ENCODE measurements around the gene HS6ST1.

The HS6ST1 gene

DNA sequence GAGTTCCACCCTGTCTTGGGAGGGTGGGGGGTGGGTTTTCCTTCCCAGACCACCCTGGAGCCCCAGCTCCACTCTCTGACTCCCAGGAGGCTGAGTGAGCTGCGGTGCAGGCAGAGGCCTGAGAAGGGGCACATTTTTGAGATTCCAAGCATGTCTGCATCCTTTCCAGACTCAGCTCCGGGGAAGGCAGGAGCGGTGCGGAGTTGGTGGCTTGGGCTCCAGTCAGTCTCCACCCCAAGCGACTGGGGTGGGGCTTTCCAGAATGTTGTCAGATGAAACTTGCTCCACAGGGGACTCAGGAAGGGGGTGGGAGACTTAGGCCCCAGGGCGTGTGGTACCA, 44.2 kb upstream of the HS6ST1 start:
- Histone ChIP-seq H3K4me3 (replicated peaks; ENCODE audit: insufficient read depth, low read length) (no peak overlapping the region), H3K27ac (replicated peaks) (no peak overlapping the region), H3K27me3 (ENCODE audit: insufficient read depth, poor library complexity, severe bottlenecking) (no peaks in the 10 kb centered on the region)
- no peak for TF ChIP-seq REST (IDR thresholded peaks at IDR 0.05; ENCODE audit: insufficient replicate concordance, low read depth)
- TF ChIP-seq CTCF (IDR thresholded peaks at IDR 0.05; ENCODE audit: insufficient read depth, low read length), result no peak
- TF ChIP-seq GABPA (IDR thresholded peaks at IDR 0.05; ENCODE audit: low read depth), result no peak
- TF ChIP-seq SPI1 (IDR thresholded peaks at IDR 0.05; ENCODE audit: borderline replicate concordance, low read depth), result no peak
- no peak for TF ChIP-seq POLR2AphosphoS5 (IDR thresholded peaks at IDR 0.05; ENCODE audit: low read depth)
- no peak for DNase-seq (ENCODE audit: low read depth in 1 of 2, low spot score in 1 of 2)

GRCh38 chr2:128362176-128362888, 43.7 kb upstream of the HS6ST1 start:
- DNase-seq (ENCODE audit: low read depth in 1 of 2, low spot score in 1 of 2), result no peak
- H3K4me3 ChIP-seq (replicated peaks; ENCODE audit: insufficient read depth, low read length), result no peak overlapping the region
- H3K27me3 ChIP-seq (ENCODE audit: insufficient read depth, poor library complexity, severe bottlenecking), result no peaks in the 10 kb centered on the region
- H3K27ac ChIP-seq (replicated peaks), result no peak overlapping the region
- TF ChIP-seq GABPA (IDR thresholded peaks at IDR 0.05; ENCODE audit: low read depth) (no peak), SPI1 (IDR thresholded peaks at IDR 0.05; ENCODE audit: borderline replicate concordance, low read depth) (no peak), REST (IDR thresholded peaks at IDR 0.05; ENCODE audit: insufficient replicate concordance, low read depth) (no peak), POLR2AphosphoS5 (IDR thresholded peaks at IDR 0.05; ENCODE audit: low read depth) (no peak), CTCF (IDR thresholded peaks at IDR 0.05; ENCODE audit: insufficient read depth, low read length) (no peak)

- DNase-seq (ENCODE audit: low read depth in 1 of 2, low spot score in 1 of 2), result no peak
- no peak overlapping the region for H3K4me3 ChIP-seq (replicated peaks; ENCODE audit: insufficient read depth, low read length)
- no peak overlapping the region for H3K27ac ChIP-seq (replicated peaks)
- no peaks in the 10 kb centered on the region for H3K27me3 ChIP-seq (ENCODE audit: insufficient read depth, poor library complexity, severe bottlenecking)
- no peak for TF ChIP-seq GABPA (IDR thresholded peaks at IDR 0.05; ENCODE audit: low read depth)
- no peak for TF ChIP-seq POLR2AphosphoS5 (IDR thresholded peaks at IDR 0.05; ENCODE audit: low read depth)
- TF ChIP-seq CTCF (IDR thresholded peaks at IDR 0.05; ENCODE audit: insufficient read depth, low read length), result no peak
- no peak for TF ChIP-seq SPI1 (IDR thresholded peaks at IDR 0.05; ENCODE audit: borderline replicate concordance, low read depth)
- TF ChIP-seq REST (IDR thresholded peaks at IDR 0.05; ENCODE audit: insufficient replicate concordance, low read depth), result no peak
Measured at GRCh38 chr2:128361376-128362131, 42.9 kb upstream of the HS6ST1 start.

Data from HL-60 (cell line).